Keratinocyte (primary cell): ENCODE measurements around the gene SKOR1. TPM values are rescaled to one million over a fixed set of nuclear protein-coding genes. Genes with fewer than 3 reads are reported as not detected.

Experiments
- DNase-seq: peaks from one replicate; pipeline ENCODE4 v3.0.0-alpha.2; 2011; ENCODE audit warnings: low read depth, missing footprints, low spot score
- FAIRE-seq: peaks from 2 replicates; lab custom pipeline; 2011; peaks lifted over from hg19 to GRCh38; lab: Jason Lieb, UNC
- H2AFZ ChIP-seq: 2 replicates; pipeline ENCODE4 v1.6.0; 2012; ENCODE audit warnings: low read length, control low read depth, inconsistent platforms; ENCODE audit not compliant: control insufficient read depth
- H3K27ac ChIP-seq: 2 replicates; pipeline ENCODE4 v1.5.1; 2011; ENCODE audit warnings: low read length; ENCODE audit not compliant: control insufficient read depth, insufficient read depth
- H3K27me3 ChIP-seq: 3 replicates; pipeline ENCODE4 v1.6.0; 2011; ENCODE audit warnings: low read length; ENCODE audit not compliant: control insufficient read depth, insufficient read depth; ENCODE audit errors: extremely low read depth
- H3K36me3 ChIP-seq, 2 experiments: 2 replicates in 1 of 2; 3 replicates in 1 of 2; pipeline ENCODE4 v1.5.1; 2011; ENCODE audit warnings: low read length in 2 of 2, mild to moderate bottlenecking in 1 of 2; ENCODE audit not compliant: control insufficient read depth in 2 of 2, insufficient read depth in 2 of 2; ENCODE audit errors: extremely low read depth in 1 of 2
- H3K4me1 ChIP-seq: 3 replicates; pipeline ENCODE4 v1.5.1; 2011; ENCODE audit warnings: low read length; ENCODE audit not compliant: control insufficient read depth, insufficient read depth; ENCODE audit errors: extremely low read depth
- H3K4me2 ChIP-seq: 3 replicates; pipeline ENCODE4 v1.6.0; 2011; ENCODE audit warnings: low read depth, low read length; ENCODE audit not compliant: control insufficient read depth, insufficient read depth; ENCODE audit errors: extremely low read depth
- H3K4me3 ChIP-seq, 3 experiments: fragments of 200-600 bp in 1 of 3; sonication (generic) in 1 of 3; 2 replicates in 2 of 3; 3 replicates in 1 of 3; pipeline ENCODE4 v1.5.1; 2011 to 2016; ENCODE audit warnings: low read length in 3 of 3, mild to moderate bottlenecking in 3 of 3, control low read depth in 2 of 3, inconsistent platforms in 1 of 3, low read depth in 1 of 3, mixed read lengths in 1 of 3, mixed run types in 1 of 3, moderate library complexity in 1 of 3; ENCODE audit not compliant: control insufficient read depth in 2 of 3, insufficient read depth in 2 of 3; ENCODE audit errors: extremely low read depth in 1 of 3
- H3K79me2 ChIP-seq: 2 replicates; pipeline ENCODE4 v1.6.0; 2012; ENCODE audit warnings: low read length; ENCODE audit not compliant: control insufficient read depth, insufficient read depth
- H3K9ac ChIP-seq: 3 replicates; pipeline ENCODE4 v1.6.0; 2011; ENCODE audit warnings: low read length; ENCODE audit not compliant: control insufficient read depth, insufficient read depth; ENCODE audit errors: extremely low read depth
- H3K9me1 ChIP-seq: 3 replicates; pipeline ENCODE4 v1.6.0; 2011; ENCODE audit warnings: low read length; ENCODE audit not compliant: control insufficient read depth, insufficient read depth; ENCODE audit errors: extremely low read depth
- H3K9me3 ChIP-seq: 2 replicates; pipeline ENCODE4 v1.5.1; 2012; ENCODE audit warnings: low read depth, low read length; ENCODE audit not compliant: control insufficient read depth
- H4K20me1 ChIP-seq: 3 replicates; pipeline ENCODE4 v1.6.0; 2011; ENCODE audit warnings: low read length; ENCODE audit not compliant: control insufficient read depth, insufficient read depth; ENCODE audit errors: extremely low read depth
- CTCF ChIP-seq, 3 experiments: IDR thresholded peaks in 1 of 3; conservative IDR thresholded peaks in 1 of 3; optimal IDR thresholded peaks in 1 of 3; 2 replicates in 2 of 3; 3 replicates in 1 of 3; pipeline versions ENCODE3 to v1.5.1; 2011; ENCODE audit warnings: low read length in 3 of 3, mild to moderate bottlenecking in 3 of 3, moderate library complexity in 2 of 3, control low read depth in 1 of 3, inconsistent platforms in 1 of 3; ENCODE audit not compliant: insufficient read depth in 2 of 3; ENCODE audit errors: extremely low read depth in 1 of 3
- EZH2 ChIP-seq: IDR thresholded peaks from one replicate; pipeline ENCODE4 v1.6.1; 2012; ENCODE audit warnings: inconsistent platforms, mild to moderate bottlenecking, low read length, moderate library complexity
- dilution Hi-C: fragments of 300-500 bp; cut with MboI; formaldehyde crosslinking; loops from one replicate; pipeline ENCODE4 v1.7.0; 2020; ENCODE audit warnings: low sequenced_read_pairs; ENCODE audit not compliant: extremely low pct_ligation_motif_present
- polyA plus RNA-seq, 5 experiments: library from polyadenylated mRNA; depleted of rRNA in 3 of 5; stranded (reverse) in 3 of 5; stranded (forward) in 1 of 5; unstranded in 1 of 5; fragments of >200 nt; gene quantifications; 1 replicate in 1 of 5; 2 replicates in 3 of 5; 3 replicates in 1 of 5; pipeline versions ENCODE4 v1.2.1 to v1.2.3, GENCODE V29; 2011 to 2012; ENCODE audit warnings: missing spikeins in 2 of 5, low read depth in 1 of 5, low replicate concordance in 1 of 5

Gene SKOR1
- polyA plus RNA-seq, 1 donor (not counting 4 experiments of a cell fraction or from before 2014, with no cell fraction given) = 0.03 TPM

GRCh38 chr15:67808821-67809220 lies 16.5 kb upstream of the SKOR1 start:
- Histone ChIP-seq H3K4me1 (no peaks in the 10 kb centered on the region), H3K4me2 (no peak overlapping the region), H3K9ac (no peak overlapping the region), H3K27ac (no peak overlapping the region), H3K4me3 (no peak overlapping the region), H3K36me3 (no peaks in the 10 kb centered on the region), H2AFZ (no peak overlapping the region), H3K27me3 (no peaks in the 10 kb centered on the region), H3K9me3 (no peaks in the 10 kb centered on the region), H3K9me1 (no peaks in the 10 kb centered on the region), H4K20me1 (no peaks in the 10 kb centered on the region), H3K79me2 (no peaks in the 10 kb centered on the region)
- dilution Hi-C loops = no loop called here
- FAIRE-seq (no peak), DNase-seq (no peak)
- TF ChIP-seq CTCF (optimal IDR thresholded peaks at IDR 0.05 in 1 of 3, IDR thresholded peaks at IDR 0.05 in 1 of 3, conservative IDR thresholded peaks at IDR 0.05 in 1 of 3; ENCODE audit: extremely low read depth in 1 of 3, insufficient read depth in 2 of 3, low read length in 3 of 3) (no peak), EZH2 (no peak)

- Histone ChIP-seq H3K36me3 (no peaks in the 10 kb centered on the region), H3K27ac (no peak overlapping the region), H3K4me2 (no peak overlapping the region), H3K9ac (no peak overlapping the region), H3K9me3 (no peaks in the 10 kb centered on the region), H3K4me3 (no peak overlapping the region), H3K79me2 (no peaks in the 10 kb centered on the region), H2AFZ (no peak overlapping the region), H4K20me1 (no peaks in the 10 kb centered on the region), H3K27me3 (no peaks in the 10 kb centered on the region), H3K4me1 (no peaks in the 10 kb centered on the region), H3K9me1 (no peaks in the 10 kb centered on the region)
- FAIRE-seq = no peak
- no peak for TF ChIP-seq CTCF (optimal IDR thresholded peaks at IDR 0.05 in 1 of 3, IDR thresholded peaks at IDR 0.05 in 1 of 3, conservative IDR thresholded peaks at IDR 0.05 in 1 of 3; ENCODE audit: extremely low read depth in 1 of 3, insufficient read depth in 2 of 3, low read length in 3 of 3)
- TF ChIP-seq EZH2 = no peak
- DNase-seq = no peak
- dilution Hi-C loops = no loop called here
Observed at GRCh38 chr15:67809441-67809840, 15.9 kb upstream of the SKOR1 start.
